ENCODE data around the gene ANTKMT. TPM values are rescaled to one million over a fixed set of nuclear protein-coding genes. Genes with fewer than 3 reads are reported as not detected.

The ANTKMT gene
- total and polyA plus RNA-seq, 2 experiments from 2014 or later: 38.8 to 81.8 TPM

GRCh38 chr16:735982-736453 lies 15.1 kb downstream of the ANTKMT start:
- H4K20me1 ChIP-seq (ENCODE audit: insufficient read depth, poor library complexity, severe bottlenecking): no peaks in the 10 kb centered on the region
- DNase-seq (ENCODE audit: low spot score): no peak
- H3K36me3 ChIP-seq (replicated peaks; ENCODE audit: insufficient read depth, low read depth): no peaks in the 10 kb centered on the region

GRCh38 chr16:736936-737481 lies 16.1 kb downstream of the ANTKMT start:
- no peak overlapping the region for H3K27ac ChIP-seq
- no peak overlapping the region for H3K4me2 ChIP-seq
- H2AFZ ChIP-seq: no peak overlapping the region
- no peaks in the 10 kb centered on the region for H3K36me3 ChIP-seq (replicated peaks; ENCODE audit: insufficient read depth, low read depth)
- no peaks in the 10 kb centered on the region for H3K9me2 ChIP-seq (replicated peaks; ENCODE audit: insufficient read depth)
- no peak for DNase-seq (ENCODE audit: low spot score)
- no peaks in the 10 kb centered on the region for H3K27me3 ChIP-seq
- peaks cover 13% of the 10 kb centered on the region for H3K79me2 ChIP-seq
- no peaks in the 10 kb centered on the region for H3K9me3 ChIP-seq (ENCODE audit: low read depth)
- TF ChIP-seq EZH2phosphoT487 (IDR thresholded peaks at IDR 0.05; ENCODE audit: low read depth, severe bottlenecking, unreplicated experiment): no peak
- no peak for TF ChIP-seq CTCF (IDR thresholded peaks at IDR 0.05; ENCODE audit: poor library complexity)
- TF ChIP-seq EZH2 (IDR thresholded peaks at IDR 0.05; ENCODE audit: borderline replicate concordance): no peak
- WGBS (ENCODE audit: low lambda C conversion rate, missing lambda C conversion rate): 98% methylated on average over 29 of the region's 29 CpGs
- H3K4me1 ChIP-seq (ENCODE audit: insufficient read depth): peaks cover 11% of the 10 kb centered on the region
- H4K20me1 ChIP-seq (ENCODE audit: insufficient read depth, poor library complexity, severe bottlenecking): no peaks in the 10 kb centered on the region
- H3K4me3 ChIP-seq: no peak overlapping the region

More at GRCh38 chr16:735982-736453, 15.1 kb downstream of the ANTKMT start:
- 95% methylated on average over 13 of the region's 13 CpGs for WGBS (ENCODE audit: low lambda C conversion rate, missing lambda C conversion rate)
- H2AFZ ChIP-seq: no peak overlapping the region
- no peaks in the 10 kb centered on the region for H3K9me3 ChIP-seq (ENCODE audit: low read depth)
- H3K27ac ChIP-seq: no peak overlapping the region
- peaks cover 7% of the 10 kb centered on the region for H3K4me1 ChIP-seq (ENCODE audit: insufficient read depth)
- H3K79me2 ChIP-seq: peaks cover 13% of the 10 kb centered on the region
- H3K4me2 ChIP-seq: no peak overlapping the region
- H3K27me3 ChIP-seq: no peaks in the 10 kb centered on the region
- no peaks in the 10 kb centered on the region for H3K9me2 ChIP-seq (replicated peaks; ENCODE audit: insufficient read depth)
- H3K4me3 ChIP-seq: no peak overlapping the region
- TF ChIP-seq EZH2 (IDR thresholded peaks at IDR 0.05; ENCODE audit: borderline replicate concordance): no peak
- no peak for TF ChIP-seq CTCF (IDR thresholded peaks at IDR 0.05; ENCODE audit: poor library complexity)
- no peak for TF ChIP-seq EZH2phosphoT487 (IDR thresholded peaks at IDR 0.05; ENCODE audit: low read depth, severe bottlenecking, unreplicated experiment)

GRCh38 chr16:739560-740458 lies 18.9 kb downstream of the ANTKMT start:
- no peak for DNase-seq (ENCODE audit: low spot score)
- H3K4me2 ChIP-seq: peak overlapping the region; percentile 99
- no peaks in the 10 kb centered on the region for H3K9me2 ChIP-seq (replicated peaks; ENCODE audit: insufficient read depth)
- H3K36me3 ChIP-seq (replicated peaks; ENCODE audit: insufficient read depth, low read depth): no peaks in the 10 kb centered on the region
- TF ChIP-seq EZH2 (IDR thresholded peaks at IDR 0.05; ENCODE audit: borderline replicate concordance): no peak
- no peak for TF ChIP-seq EZH2phosphoT487 (IDR thresholded peaks at IDR 0.05; ENCODE audit: low read depth, severe bottlenecking, unreplicated experiment)
- no peak for TF ChIP-seq CTCF (IDR thresholded peaks at IDR 0.05; ENCODE audit: poor library complexity)
- H3K27ac ChIP-seq: peak overlapping the region; percentile 79
- no peaks in the 10 kb centered on the region for H3K9me3 ChIP-seq (ENCODE audit: low read depth)
- H3K79me2 ChIP-seq: peaks cover 13% of the 10 kb centered on the region
- WGBS (ENCODE audit: low lambda C conversion rate, missing lambda C conversion rate): 53% methylated on average over 38 of the region's 38 CpGs
- H4K20me1 ChIP-seq (ENCODE audit: insufficient read depth, poor library complexity, severe bottlenecking): no peaks in the 10 kb centered on the region
- peaks cover 11% of the 10 kb centered on the region for H3K4me1 ChIP-seq (ENCODE audit: insufficient read depth)
- peak overlapping the region; percentile 91 for H3K4me3 ChIP-seq
- peak overlapping the region; percentile 84 for H2AFZ ChIP-seq
- H3K27me3 ChIP-seq: no peaks in the 10 kb centered on the region
